Cerebellar cortex (tissue), 1 donor: ENCODE data around the gene BCL7A.
"Not testable (repeated sequence)": the region's sequence is repeated elsewhere in the genome, so short reads cannot be mapped to it uniquely, and the experiment has no call there.

Source experiments
- DNase-seq: peaks from one replicate; pipeline ENCODE4 v3.0.0-alpha.2; 2015; ENCODE audit warnings: low spot score

The BCL7A gene

DNA sequence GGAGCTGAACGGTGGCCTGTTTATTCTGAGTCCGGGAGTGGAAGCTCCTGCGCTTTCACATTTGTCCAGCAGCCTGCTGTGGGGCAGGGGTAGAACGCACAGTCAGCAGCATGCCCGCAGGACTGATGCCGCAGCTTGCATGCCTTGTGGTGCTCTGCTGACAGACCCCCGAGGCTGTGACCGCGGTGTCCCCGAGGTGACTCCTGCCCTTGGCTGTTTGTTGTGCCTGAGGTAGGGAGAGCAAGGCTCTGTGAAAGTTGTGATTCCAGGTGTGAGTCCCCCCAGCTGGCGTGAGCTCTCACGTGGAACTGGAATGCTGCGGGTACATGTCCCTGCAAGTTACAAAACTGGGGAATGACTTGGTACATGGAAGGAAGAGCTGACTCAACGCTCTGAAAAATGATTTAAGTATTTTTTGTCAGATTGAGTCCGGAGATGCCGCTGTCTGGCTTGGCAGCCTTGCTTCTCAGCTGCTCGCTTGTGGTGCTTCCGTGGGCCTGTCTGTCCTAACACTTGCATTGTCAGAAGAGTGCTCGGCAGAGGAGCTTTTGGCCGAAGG is 75.0 kb downstream of the BCL7A start:
- no peak for DNase-seq

DNA sequence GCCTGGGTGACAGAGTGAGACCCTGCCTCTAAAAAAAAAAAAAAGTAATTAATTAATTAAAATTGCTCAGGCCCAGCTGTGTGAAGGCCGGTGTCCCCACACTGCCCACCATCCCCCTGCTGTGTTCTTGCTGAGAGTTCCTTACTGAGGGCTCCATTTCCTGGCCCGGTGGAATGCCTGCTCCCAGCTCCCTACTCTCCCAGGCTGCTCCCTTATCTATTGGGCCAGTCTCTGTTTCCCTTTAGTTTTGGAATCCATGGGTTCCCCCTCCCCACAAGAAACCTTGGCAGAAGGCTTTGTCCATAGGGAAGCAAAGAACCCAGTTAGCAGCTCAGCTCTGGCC is 75.9 kb downstream of the BCL7A start:
- DNase-seq, result no peak

DNA sequence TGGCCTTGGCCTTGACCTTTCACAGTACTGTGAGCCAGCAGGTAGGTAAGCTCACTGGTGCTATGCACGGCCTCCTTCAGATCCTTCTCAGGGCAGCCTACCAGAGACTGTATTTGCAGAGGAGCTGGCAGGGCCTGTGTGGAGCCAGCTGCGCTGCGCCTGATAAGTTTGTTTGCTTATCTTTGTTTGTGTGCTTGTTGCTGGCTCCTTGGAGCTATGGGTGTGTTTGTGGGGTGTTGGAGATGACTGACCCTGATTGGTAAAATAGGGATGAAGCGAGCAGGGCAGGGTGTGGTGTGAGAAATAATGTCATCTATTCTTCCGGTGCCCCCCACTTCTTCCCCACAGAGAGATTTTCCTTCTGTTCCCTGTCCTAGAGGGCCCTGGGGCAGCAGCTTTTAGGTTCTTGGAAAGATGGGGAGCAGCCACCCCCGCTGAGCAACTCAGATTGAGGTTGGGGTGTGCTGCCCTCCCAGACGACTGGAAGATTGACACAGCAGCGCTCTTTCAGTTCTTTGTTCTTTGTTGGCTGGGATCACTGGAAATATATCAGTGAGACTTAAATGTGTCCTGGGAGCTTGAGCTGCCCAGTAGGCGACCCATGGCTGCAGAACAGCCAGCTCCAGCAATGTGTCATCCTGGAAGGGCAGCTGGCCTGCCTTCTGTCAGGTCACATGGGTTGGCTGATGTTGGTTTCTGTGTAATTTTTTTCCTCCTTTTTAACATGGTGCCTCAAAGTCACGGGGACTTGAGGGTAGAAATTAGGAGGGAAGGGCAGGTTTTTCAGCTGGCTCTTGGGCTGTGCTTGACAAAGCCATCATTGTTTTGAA is 76.5 kb downstream of the BCL7A start:
- no peak for DNase-seq

DNA sequence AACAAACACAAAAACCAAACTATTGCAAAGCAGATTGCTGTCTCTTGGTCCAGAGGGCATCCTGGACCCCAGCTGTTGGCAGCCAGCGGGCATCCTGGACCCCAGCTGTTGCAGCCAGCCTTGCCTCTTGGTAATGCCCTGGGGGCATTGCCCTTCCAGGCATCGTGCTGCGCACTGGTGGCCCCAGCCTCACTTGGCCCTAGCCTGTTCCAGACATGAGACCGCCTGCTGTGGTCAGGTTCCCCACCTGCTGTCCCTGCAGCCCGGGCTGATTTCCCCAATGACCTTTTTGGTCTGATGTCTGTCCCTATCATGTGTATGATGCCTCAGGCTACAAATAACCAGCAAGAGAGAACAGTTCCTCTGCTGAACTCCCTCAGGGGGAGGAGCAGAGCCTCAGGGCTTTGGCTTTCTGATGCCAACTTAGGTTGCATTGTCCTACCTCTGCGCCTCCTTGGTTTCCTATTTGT is 77.6 kb downstream of the BCL7A start:
- DNase-seq, result no peak

DNA sequence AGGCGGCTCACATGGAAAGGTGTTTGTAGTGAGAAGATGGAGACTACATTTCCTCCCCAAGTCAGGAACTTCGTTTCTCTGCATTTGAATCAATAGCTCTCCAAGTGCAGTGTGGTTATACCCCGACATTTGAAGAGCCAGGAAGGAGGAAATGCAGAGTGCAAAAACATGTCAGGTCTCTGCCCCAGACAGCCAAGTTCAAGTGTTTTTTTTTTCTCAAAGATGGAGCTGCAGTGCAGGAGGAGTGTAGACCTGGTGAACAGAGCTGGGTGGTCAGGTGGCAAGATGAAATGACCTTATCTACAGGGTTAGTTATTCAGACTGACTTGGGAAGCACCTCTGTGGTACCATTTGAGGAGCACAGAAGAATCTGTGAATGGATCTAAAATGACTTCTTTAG is 78.2 kb downstream of the BCL7A start:
- DNase-seq, result no peak

DNA sequence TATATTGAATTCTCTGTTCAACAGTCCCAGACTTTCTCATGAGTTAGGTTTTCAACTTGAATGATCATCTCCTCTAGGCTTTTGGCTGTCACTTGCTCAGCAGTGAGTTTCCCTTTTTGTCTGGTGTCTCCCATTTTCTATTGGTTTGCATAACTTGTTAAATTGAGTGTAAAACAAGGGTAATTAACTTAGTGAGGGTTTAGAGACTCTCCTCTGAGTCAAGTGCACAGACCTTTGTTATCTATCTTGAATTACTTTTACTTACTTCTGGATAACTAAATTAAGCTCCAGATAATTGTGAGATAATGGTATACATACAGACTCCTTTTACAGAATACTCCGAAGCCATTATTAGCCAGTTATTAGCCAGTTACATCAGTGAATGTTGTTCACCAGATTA is 78.9 kb downstream of the BCL7A start:
- DNase-seq, result no peak

DNA sequence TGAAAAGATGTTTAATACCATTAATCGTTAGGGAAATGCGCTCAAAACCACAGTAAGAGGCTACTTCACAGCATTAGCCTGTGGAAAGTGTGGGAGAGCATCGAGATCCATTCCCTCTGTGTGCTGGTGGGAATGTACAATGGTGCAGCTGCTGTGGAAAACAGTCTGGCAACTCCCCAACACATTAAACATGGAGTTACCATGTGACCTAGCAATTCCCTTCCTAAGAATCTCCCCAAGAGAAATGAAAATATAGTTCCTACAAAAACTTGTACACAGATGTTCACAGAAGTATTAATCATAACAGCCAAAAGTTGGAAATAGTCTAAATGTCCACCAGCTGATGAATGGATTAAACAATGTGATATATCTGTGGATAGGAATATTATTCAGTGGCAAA is 80.6 kb downstream of the BCL7A start:
- no peak for DNase-seq

DNA sequence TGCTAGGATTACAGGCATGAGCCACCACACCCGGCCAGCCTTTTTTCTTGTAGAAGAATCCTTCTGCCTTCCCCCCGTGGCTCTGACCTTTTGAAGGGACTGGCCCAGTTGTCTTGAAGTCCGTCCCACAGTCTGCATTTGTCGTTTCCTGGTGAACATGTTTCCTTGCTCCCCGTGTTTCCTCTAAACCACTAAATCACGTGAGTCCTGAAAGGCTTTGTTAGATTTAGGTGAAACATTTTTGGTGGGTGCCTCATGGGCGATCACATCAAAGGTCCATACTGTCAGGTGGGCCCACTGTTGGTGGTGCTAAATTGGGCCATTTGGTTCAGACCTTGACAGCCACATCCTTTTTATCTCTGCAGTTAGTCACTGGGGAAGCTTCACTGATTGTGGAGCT is 83.2 kb downstream of the BCL7A start:
- DNase-seq, result no peak

DNA sequence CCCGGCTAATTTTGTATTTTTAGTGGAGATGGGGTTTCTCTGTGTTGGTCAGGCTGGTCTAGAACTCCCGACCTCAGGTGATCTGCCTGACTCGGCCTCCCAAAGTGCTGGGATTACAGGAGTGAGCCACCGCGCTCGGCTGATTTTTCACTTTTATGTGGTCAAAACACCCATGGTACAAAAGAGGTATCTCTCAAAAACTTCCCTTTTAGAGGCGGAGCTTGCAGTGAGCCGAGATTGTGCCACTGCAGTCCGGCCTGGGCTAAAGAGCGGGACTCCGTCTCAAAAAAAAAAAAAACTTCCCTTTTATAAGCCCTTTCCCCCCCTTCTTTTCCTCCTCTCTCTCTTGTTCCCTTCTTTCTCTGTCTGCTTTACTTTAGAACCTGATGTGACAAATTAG is 83.8 kb downstream of the BCL7A start:
- DNase-seq, result not testable (repeated sequence)

DNA sequence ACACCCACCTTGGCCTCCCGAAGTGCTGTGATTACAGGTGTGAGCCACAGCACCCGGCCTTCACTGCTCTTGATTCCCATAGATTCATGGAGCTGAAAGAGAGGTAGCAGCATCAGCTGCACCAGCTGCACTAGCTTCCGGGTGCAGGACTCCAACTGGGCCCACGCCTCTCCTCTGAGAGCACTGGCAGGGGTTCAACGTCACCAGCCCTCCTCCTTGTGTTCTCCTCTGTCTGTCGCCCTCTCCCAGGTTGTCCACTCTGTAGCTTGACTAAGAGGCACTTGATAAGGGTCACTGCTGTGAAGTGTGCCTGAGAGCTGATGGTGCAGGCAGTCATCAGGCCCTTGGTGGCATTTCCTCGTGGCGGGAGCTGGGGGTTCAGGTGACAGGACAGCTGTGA is 85.2 kb downstream of the BCL7A start:
- no peak for DNase-seq

DNA sequence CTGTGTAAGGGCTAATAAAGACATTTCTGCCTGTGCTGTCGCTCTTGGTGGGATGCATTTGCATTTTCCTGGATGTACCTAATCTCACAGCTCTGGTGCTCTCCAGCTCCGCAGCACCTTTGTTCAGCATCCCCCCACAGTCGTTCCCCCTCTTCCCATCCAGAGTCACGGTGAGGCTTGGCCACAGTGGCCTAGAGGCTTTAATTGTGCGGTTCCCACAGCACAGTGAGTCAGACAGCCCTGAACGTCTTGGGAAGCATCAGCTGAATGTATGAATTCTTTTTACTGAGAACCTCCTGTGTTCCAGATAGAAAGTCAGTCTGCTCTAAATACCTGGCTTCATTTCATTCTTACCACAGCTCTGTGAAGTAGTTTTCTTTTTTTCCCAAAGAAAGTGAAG is 85.6 kb downstream of the BCL7A start:
- no peak for DNase-seq

DNA sequence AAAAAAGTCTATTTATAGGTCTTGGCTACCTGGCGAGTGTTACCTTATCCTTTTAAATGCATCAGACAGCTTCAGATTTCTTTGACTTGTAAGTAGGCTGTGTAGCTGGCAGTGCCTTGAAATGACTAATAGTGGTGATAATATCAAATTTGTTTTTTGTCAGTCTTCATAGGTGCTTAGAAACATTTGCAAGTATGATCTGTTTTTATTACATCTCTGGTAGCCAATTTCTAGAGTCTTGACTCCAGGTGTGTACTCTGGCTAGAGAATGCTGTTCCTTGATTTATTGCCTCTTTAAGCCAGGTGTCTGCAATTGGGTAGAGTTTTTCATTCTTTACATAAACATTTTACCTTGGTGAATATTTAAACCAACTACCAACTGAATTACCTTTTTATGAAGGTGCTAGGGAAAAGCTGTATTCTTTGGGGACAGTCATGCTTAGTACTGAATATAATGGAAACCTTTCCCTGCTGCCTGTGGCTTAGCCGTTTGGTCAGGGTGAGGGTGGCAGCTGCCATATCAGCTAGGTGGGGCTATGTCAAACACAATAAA is 89.5 kb downstream of the BCL7A start:
- no peak for DNase-seq
